ENCODE measurements around the gene FOSB. TPM values are rescaled to one million over a fixed set of nuclear protein-coding genes. Genes with fewer than 3 reads are reported as not detected.

The FOSB gene
- polyA plus RNA-seq (2011; rRNA removed) (2.6 and 4.5 TPM in 2 replicates), polyA minus RNA-seq (2011; rRNA and poly(A)+ RNA removed) (10.1 and 15.8 TPM in 2 replicates)

GRCh38 chr19:45467456-45468158, at the start of gene FOSB:
Gene FOSB, plus strand, starts transcription at chr19:45467996. Its CDS starts 591 bp downstream, at chr19:45468587.
- CTCF ChIA-PET = interaction anchor here (0.6 to 4.7 kb wide), 5 partner anchors 11 to 43 kb away, joined by 3 to 64 read pairs (median 22); no protein-coding TSS in a partner anchor

DNA sequence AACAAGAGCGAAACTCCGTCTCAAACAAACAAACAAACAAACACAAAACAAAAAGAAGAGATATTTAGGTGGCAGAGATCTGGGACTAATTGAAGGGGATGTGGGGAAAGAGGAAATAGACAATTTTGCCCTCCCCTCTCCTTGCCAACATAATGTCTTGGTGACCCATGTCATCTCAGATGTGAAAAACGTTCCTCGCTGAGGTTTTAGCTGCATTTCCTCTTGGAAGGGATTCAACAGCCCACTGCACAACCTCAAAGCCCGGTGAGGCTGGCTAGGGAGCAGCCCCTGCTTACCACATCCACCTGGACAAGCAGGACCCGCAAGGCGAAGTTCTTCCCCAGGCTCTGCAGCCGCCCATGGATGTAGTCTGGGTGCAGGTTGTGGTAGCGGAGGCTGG, 49.0 kb upstream of the FOSB start:
- TF ChIP-seq, protein P1, sequence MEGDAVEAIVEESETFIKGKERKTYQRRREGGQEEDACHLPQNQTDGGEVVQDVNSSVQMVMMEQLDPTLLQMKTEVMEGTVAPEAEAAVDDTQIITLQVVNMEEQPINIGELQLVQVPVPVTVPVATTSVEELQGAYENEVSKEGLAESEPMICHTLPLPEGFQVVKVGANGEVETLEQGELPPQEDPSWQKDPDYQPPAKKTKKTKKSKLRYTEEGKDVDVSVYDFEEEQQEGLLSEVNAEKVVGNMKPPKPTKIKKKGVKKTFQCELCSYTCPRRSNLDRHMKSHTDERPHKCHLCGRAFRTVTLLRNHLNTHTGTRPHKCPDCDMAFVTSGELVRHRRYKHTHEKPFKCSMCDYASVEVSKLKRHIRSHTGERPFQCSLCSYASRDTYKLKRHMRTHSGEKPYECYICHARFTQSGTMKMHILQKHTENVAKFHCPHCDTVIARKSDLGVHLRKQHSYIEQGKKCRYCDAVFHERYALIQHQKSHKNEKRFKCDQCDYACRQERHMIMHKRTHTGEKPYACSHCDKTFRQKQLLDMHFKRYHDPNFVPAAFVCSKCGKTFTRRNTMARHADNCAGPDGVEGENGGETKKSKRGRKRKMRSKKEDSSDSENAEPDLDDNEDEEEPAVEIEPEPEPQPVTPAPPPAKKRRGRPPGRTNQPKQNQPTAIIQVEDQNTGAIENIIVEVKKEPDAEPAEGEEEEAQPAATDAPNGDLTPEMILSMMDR (IDR thresholded peaks at IDR 0.05; ENCODE audit: insufficient read depth, low read depth, low read length) = no peak
- ChIA-PET POLR2A (interaction anchor here (0.5 kb wide), 1 partner anchor 86 kb away, joined by 6 read pairs; no protein-coding TSS in a partner anchor), CTCF (no interaction called here)
- Histone ChIP-seq H3K27me3 (ENCODE audit: control insufficient read depth, insufficient read depth, low read length) (no peaks in the 10 kb centered on the region), H3K36me3 (ENCODE audit: control insufficient read depth, insufficient read depth, low read length) (peaks cover 15% of the 10 kb centered on the region), H3K4me3 (ENCODE audit: low read depth, low read length) (no peak overlapping the region)
- no peak for DNase-seq (ENCODE audit: low read depth)

More at GRCh38 chr19:45467456-45468158, at the start of gene FOSB:
- no peak for DNase-seq (ENCODE audit: low read depth)
- peak within 1 kb of the TSS; percentile 77 for H3K4me3 ChIP-seq (ENCODE audit: low read depth, low read length)
- H3K36me3 ChIP-seq (ENCODE audit: control insufficient read depth, insufficient read depth, low read length) = no peaks in the 10 kb centered on the region
- POLR2A ChIA-PET = interaction anchor here (1.0 to 1.5 kb wide), 2 partner anchors 12 to 13 kb away, joined by 5 to 11 read pairs; no protein-coding TSS in a partner anchor
- TF ChIP-seq, protein P1 (IDR thresholded peaks at IDR 0.05; ENCODE audit: insufficient read depth, low read depth, low read length) = no peak
- no peaks in the 10 kb centered on the region for H3K27me3 ChIP-seq (ENCODE audit: control insufficient read depth, insufficient read depth, low read length)

GRCh38 chr19:45419396-45419795, 48.4 kb upstream of the FOSB start:
- Histone ChIP-seq H3K27me3 (ENCODE audit: control insufficient read depth, insufficient read depth, low read length) (no peaks in the 10 kb centered on the region), H3K4me3 (ENCODE audit: low read depth, low read length) (no peak overlapping the region), H3K36me3 (ENCODE audit: control insufficient read depth, insufficient read depth, low read length) (peaks cover 11% of the 10 kb centered on the region)
- ChIA-PET POLR2A (no interaction called here), CTCF (no interaction called here)
- TF ChIP-seq, protein P1 (IDR thresholded peaks at IDR 0.05; ENCODE audit: insufficient read depth, low read depth, low read length) = no peak
- no peak for DNase-seq (ENCODE audit: low read depth)

DNA sequence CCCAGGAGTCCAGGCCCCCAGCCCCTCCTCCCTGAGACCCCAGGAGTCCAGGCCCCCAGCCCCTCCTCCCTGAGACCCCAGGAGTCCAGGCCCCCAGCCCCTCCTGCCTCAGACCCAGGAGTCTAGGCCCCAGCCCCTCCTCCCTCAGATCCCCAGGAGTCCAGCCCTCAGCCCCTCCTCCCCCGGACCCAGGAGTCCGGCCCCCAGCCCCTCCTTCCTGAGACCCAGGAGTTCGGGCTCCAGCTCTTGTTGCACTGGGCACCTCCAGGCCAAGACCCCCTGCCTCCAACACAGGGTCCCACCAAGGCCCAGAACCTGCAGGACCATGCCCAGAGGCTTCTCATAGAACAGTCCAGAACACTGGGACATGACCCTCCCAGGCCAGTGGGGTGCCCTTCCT, 47.9 kb upstream of the FOSB start:
- DNase-seq (ENCODE audit: low read depth) = no peak
- TF ChIP-seq, protein P1 (IDR thresholded peaks at IDR 0.05; ENCODE audit: insufficient read depth, low read depth, low read length) = no peak
- ChIA-PET CTCF (interaction anchor here (1.0 kb wide), 1 partner anchor 18 kb away, joined by 3 read pairs; no protein-coding TSS in a partner anchor), POLR2A (no interaction called here)
- Histone ChIP-seq H3K4me3 (ENCODE audit: low read depth, low read length) (no peak overlapping the region), H3K36me3 (ENCODE audit: control insufficient read depth, insufficient read depth, low read length) (peaks cover 7% of the 10 kb centered on the region), H3K27me3 (ENCODE audit: control insufficient read depth, insufficient read depth, low read length) (no peaks in the 10 kb centered on the region)

DNA sequence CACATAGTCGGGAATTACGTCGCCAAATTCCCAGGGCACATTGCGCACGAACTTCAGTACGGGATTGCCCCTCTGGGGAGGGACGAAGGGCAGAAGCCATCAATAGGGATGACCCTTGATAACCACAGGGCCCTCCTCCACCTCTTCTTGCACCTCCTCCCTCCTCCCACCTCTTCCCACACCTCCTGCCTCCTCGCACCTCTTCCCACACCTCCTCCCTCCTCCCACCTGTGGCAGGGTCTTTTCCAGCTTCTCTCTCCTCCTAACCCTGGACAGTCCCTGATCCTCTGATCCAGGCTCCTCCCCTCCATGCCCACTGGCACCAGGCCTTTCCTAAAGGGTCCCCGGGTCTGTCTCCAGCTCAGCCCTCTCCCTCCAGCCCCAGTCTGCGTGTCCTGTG, 47.4 kb upstream of the FOSB start:
- POLR2A ChIA-PET = no interaction called here
- TF ChIP-seq, protein P1 (IDR thresholded peaks at IDR 0.05; ENCODE audit: insufficient read depth, low read depth, low read length) = no peak
- peaks cover 7% of the 10 kb centered on the region for H3K36me3 ChIP-seq (ENCODE audit: control insufficient read depth, insufficient read depth, low read length)
- no peak overlapping the region for H3K4me3 ChIP-seq (ENCODE audit: low read depth, low read length)
- DNase-seq (ENCODE audit: low read depth) = no peak
- CTCF ChIA-PET = interaction anchor here (1.0 kb wide), 1 partner anchor 18 kb away, joined by 3 read pairs; no protein-coding TSS in a partner anchor
- H3K27me3 ChIP-seq (ENCODE audit: control insufficient read depth, insufficient read depth, low read length) = no peaks in the 10 kb centered on the region

Measured in BJ (cell line).